GM23338 (cell line): ENCODE measurements around the gene NT5DC3.

ENCODE experiments used
- CREB1 ChIP-seq: fragments of 250-450 bp; sonication (Bioruptor Pico); IDR thresholded peaks from 2 replicates; pipeline ENCODE4 v1.5.0; 2020; ENCODE audit warnings: low read depth, mild to moderate bottlenecking, moderate library complexity
- ETS1 ChIP-seq: IDR thresholded peaks from 2 replicates; pipeline ENCODE4 v1.6.1; 2016; ENCODE audit warnings: antibody characterized with exemption
- EZH2 ChIP-seq: fragments of 200-600 bp; sonication (generic); IDR thresholded peaks from one replicate; pipeline ENCODE4 v1.8.0; 2017; ENCODE audit warnings: antibody characterized with exemption, mild to moderate bottlenecking, low read depth; ENCODE audit not compliant: unreplicated experiment
- EZH2phosphoT487 ChIP-seq: fragments of 200-600 bp; sonication (generic); IDR thresholded peaks from one replicate; pipeline ENCODE4 v1.8.1; 2018; ENCODE audit warnings: antibody characterized with exemption; ENCODE audit not compliant: unreplicated experiment
- JUNB ChIP-seq: IDR thresholded peaks from one replicate; pipeline ENCODE4 v1.6.1; 2016; ENCODE audit warnings: antibody characterized with exemption; ENCODE audit not compliant: unreplicated experiment
- NANOG ChIP-seq: IDR thresholded peaks from 2 replicates; pipeline ENCODE4 v1.6.1; 2016; ENCODE audit warnings: antibody characterized with exemption, borderline replicate concordance
- POLR2AphosphoS5 ChIP-seq: IDR thresholded peaks from 2 replicates; pipeline ENCODE4 v1.6.1; 2016; ENCODE audit warnings: antibody characterized with exemption, low read depth
- REST ChIP-seq: IDR thresholded peaks from one replicate; pipeline ENCODE4 v1.6.1; 2018; ENCODE audit warnings: antibody characterized with exemption; ENCODE audit not compliant: unreplicated experiment
- STAT1 ChIP-seq: IDR thresholded peaks from one replicate; pipeline ENCODE4 v1.6.1; 2016; ENCODE audit warnings: antibody characterized with exemption; ENCODE audit not compliant: unreplicated experiment
- ZNF114 ChIP-seq: fragments of 250-450 bp; sonication (Bioruptor Pico); IDR thresholded peaks from 2 replicates; pipeline ENCODE4 v1.5.0; 2020; ENCODE audit warnings: mild to moderate bottlenecking, moderate library complexity
- ZNF331 ChIP-seq: fragments of 250-450 bp; sonication (Bioruptor Pico); IDR thresholded peaks from 2 replicates; pipeline ENCODE4 v1.5.0; 2020; ENCODE audit warnings: low read depth, mild to moderate bottlenecking, moderate library complexity
- ZNF462 ChIP-seq: fragments of 250-450 bp; sonication (Bioruptor Pico); IDR thresholded peaks from 2 replicates; pipeline ENCODE4 v1.5.0; 2020; ENCODE audit warnings: mild to moderate bottlenecking, moderate library complexity
- TF ChIP-seq, protein P1 (sequence below), 2 experiments: fragments of 200-600 bp in 1 of 2; sonication (generic) in 1 of 2; conservative IDR thresholded peaks; 2 replicates each; pipeline versions ENCODE4 v1.5.1 to v1.6.1; 2016 to 2017; ENCODE audit warnings: antibody characterized with exemption in 2 of 2, low read depth in 2 of 2, mild to moderate bottlenecking in 2 of 2, moderate library complexity in 1 of 2

GRCh38 chr12:103855036-103855712 is 14.1 kb upstream of the NT5DC3 start:
- TF ChIP-seq, protein P1, sequence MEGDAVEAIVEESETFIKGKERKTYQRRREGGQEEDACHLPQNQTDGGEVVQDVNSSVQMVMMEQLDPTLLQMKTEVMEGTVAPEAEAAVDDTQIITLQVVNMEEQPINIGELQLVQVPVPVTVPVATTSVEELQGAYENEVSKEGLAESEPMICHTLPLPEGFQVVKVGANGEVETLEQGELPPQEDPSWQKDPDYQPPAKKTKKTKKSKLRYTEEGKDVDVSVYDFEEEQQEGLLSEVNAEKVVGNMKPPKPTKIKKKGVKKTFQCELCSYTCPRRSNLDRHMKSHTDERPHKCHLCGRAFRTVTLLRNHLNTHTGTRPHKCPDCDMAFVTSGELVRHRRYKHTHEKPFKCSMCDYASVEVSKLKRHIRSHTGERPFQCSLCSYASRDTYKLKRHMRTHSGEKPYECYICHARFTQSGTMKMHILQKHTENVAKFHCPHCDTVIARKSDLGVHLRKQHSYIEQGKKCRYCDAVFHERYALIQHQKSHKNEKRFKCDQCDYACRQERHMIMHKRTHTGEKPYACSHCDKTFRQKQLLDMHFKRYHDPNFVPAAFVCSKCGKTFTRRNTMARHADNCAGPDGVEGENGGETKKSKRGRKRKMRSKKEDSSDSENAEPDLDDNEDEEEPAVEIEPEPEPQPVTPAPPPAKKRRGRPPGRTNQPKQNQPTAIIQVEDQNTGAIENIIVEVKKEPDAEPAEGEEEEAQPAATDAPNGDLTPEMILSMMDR (conservative IDR thresholded peaks at IDR 0.05; ENCODE audit: low read depth in 2 of 2) = no peak
- no peak for TF ChIP-seq EZH2
- TF ChIP-seq REST = no peak
- TF ChIP-seq JUNB = no peak
- no peak for TF ChIP-seq ZNF331
- no peak for TF ChIP-seq POLR2AphosphoS5
- no peak for TF ChIP-seq CREB1 (CRISPR knock-in tag)
- TF ChIP-seq EZH2phosphoT487 = no peak
- TF ChIP-seq NANOG = no peak
- TF ChIP-seq STAT1 = no peak
- TF ChIP-seq ETS1 = no peak
- no peak for TF ChIP-seq ZNF114
- TF ChIP-seq ZNF462 (CRISPR knock-in tag) = no peak
